Activated CD8-positive, alpha-beta T cell treated with anti-CD3 and anti-CD28 coated beads for 36 hours (primary cell): ENCODE data around the gene KIZ. TPM values are rescaled to one million over a fixed set of nuclear protein-coding genes. Genes with fewer than 3 reads are reported as not detected.
A peak's percentile ranks its signal among the peaks of the same experiment; 100 is the strongest.

Experiments used
- ATAC-seq: fragments of 200-7000 bp; cut with Tn5 transposase; one replicate; pipeline ENCODE4 v1.10.0; 2021; ENCODE audit warnings: mild to moderate bottlenecking, moderate library complexity
- CTCF ChIA-PET: fragments of 350-600 bp; sonication (Branson Sonifier 250); formaldehyde crosslinking; loops from one replicate; lab custom pipeline; 2021; ENCODE audit warnings: antibody characterized with exemption; lab: Charles Lee
- POLR2A ChIA-PET: fragments of 350-600 bp; sonication (Branson Sonifier 250); formaldehyde crosslinking; loops from one replicate; lab custom pipeline; 2021; ENCODE audit warnings: antibody characterized with exemption; lab: Charles Lee
- DNase-seq: peaks from one replicate; pipeline ENCODE4 v3.0.0-alpha.2; 2020
- H3K27ac Mint-ChIP-seq: one replicate; pipeline ENCODE4 v1.8.0; 2021; ENCODE audit warnings: mild to moderate bottlenecking, mixed read lengths
- H3K27me3 Mint-ChIP-seq: one replicate; pipeline ENCODE4 v1.8.0; 2021; ENCODE audit warnings: mixed read lengths
- H3K36me3 Mint-ChIP-seq: one replicate; pipeline ENCODE4 v1.8.0; 2021; ENCODE audit warnings: low read depth, mixed read lengths
- H3K4me1 Mint-ChIP-seq: one replicate; pipeline ENCODE4 v1.8.0; 2021; ENCODE audit warnings: low read depth, mixed read lengths
- H3K4me3 Mint-ChIP-seq: one replicate; pipeline ENCODE4 v1.8.0; 2021; ENCODE audit warnings: mild to moderate bottlenecking, moderate library complexity, mixed read lengths
- H3K9me3 Mint-ChIP-seq: one replicate; pipeline ENCODE4 v1.8.0; 2021; ENCODE audit warnings: mixed read lengths
- CTCF ChIP-seq: fragments of 200-600 bp; IDR thresholded peaks from one replicate; pipeline ENCODE4 v1.8.0; 2022; ENCODE audit warnings: antibody characterized with exemption, mild to moderate bottlenecking
- intact Hi-C: fragments of 100-400 bp; cut with micrococcal nuclease; formaldehyde crosslinking; loops from one replicate; pipeline ENCODE4 v1.10.0; 2022
- total RNA-seq, 2 experiments: library from RNA; stranded (reverse); gene quantifications; one replicate each; pipeline ENCODE4 v1.2.3, GENCODE V29; 2021

KIZ gene
- total RNA-seq, 2 experiments from 2014 or later: 13.1 to 13.2 TPM

- Mint-ChIP-seq H3K36me3 (no peaks in the 10 kb centered on the region), H3K27me3 (peaks cover 11% of the 10 kb centered on the region), H3K9me3 (peaks cover 2% of the 10 kb centered on the region), H3K4me1 (peaks cover 3% of the 10 kb centered on the region), H3K27ac (no peak overlapping the region), H3K4me3 (no peak overlapping the region)
- intact Hi-C loops: no loop called here
- POLR2A ChIA-PET: no interaction called here
- no peak for DNase-seq
- no peak for TF ChIP-seq CTCF
- ATAC-seq: no peak
- CTCF ChIA-PET: no interaction called here
These were observed 154.0 kb downstream of the KIZ start for GRCh38 chr20:21279706-21280521.

GRCh38 chr20:21280522-21281016 is 154.7 kb downstream of the KIZ start:
- ChIA-PET POLR2A (no interaction called here), CTCF (no interaction called here)
- no peaks in the 10 kb centered on the region for H3K36me3 Mint-ChIP-seq
- intact Hi-C loops: no loop called here
- no peak for TF ChIP-seq CTCF
- H3K9me3 Mint-ChIP-seq: peaks cover 2% of the 10 kb centered on the region
- DNase-seq (peak; percentile 12), ATAC-seq (no peak)
- no peak overlapping the region for H3K4me3 Mint-ChIP-seq
- no peak overlapping the region for H3K27ac Mint-ChIP-seq
- peaks cover 3% of the 10 kb centered on the region for H3K4me1 Mint-ChIP-seq
- H3K27me3 Mint-ChIP-seq: peaks cover 13% of the 10 kb centered on the region

- DNase-seq (no peak), ATAC-seq (no peak)
- Mint-ChIP-seq H3K4me1 (no peaks in the 10 kb centered on the region), H3K9me3 (peaks cover 2% of the 10 kb centered on the region), H3K27ac (no peak overlapping the region), H3K36me3 (no peaks in the 10 kb centered on the region), H3K27me3 (peaks cover 39% of the 10 kb centered on the region), H3K4me3 (no peak overlapping the region)
- ChIA-PET POLR2A (no interaction called here), CTCF (no interaction called here)
- intact Hi-C loops: no loop called here
- no peak for TF ChIP-seq CTCF
These were observed 160.9 kb downstream of the KIZ start for GRCh38 chr20:21286775-21287174.

GRCh38 chr20:21288587-21289370 is 162.9 kb downstream of the KIZ start:
- Mint-ChIP-seq H3K36me3 (no peaks in the 10 kb centered on the region), H3K27me3 (peaks cover 34% of the 10 kb centered on the region), H3K4me3 (no peak overlapping the region), H3K9me3 (no peaks in the 10 kb centered on the region), H3K4me1 (no peaks in the 10 kb centered on the region), H3K27ac (no peak overlapping the region)
- CTCF ChIA-PET: no interaction called here
- no peak for ATAC-seq
- POLR2A ChIA-PET: no interaction called here
- no peak for TF ChIP-seq CTCF
- no peak for DNase-seq
- intact Hi-C loops: no loop called here

GRCh38 chr20:21289651-21290050 is 163.8 kb downstream of the KIZ start:
- intact Hi-C loops: no loop called here
- no peaks in the 10 kb centered on the region for H3K4me1 Mint-ChIP-seq
- POLR2A ChIA-PET: no interaction called here
- no peaks in the 10 kb centered on the region for H3K9me3 Mint-ChIP-seq
- no peak overlapping the region for H3K4me3 Mint-ChIP-seq
- DNase-seq (no peak), ATAC-seq (no peak)
- no peak for TF ChIP-seq CTCF
- H3K27ac Mint-ChIP-seq: no peak overlapping the region
- no peaks in the 10 kb centered on the region for H3K36me3 Mint-ChIP-seq
- CTCF ChIA-PET: no interaction called here
- H3K27me3 Mint-ChIP-seq: peaks cover 33% of the 10 kb centered on the region
